ENCODE data around the gene CFAP74. TPM values are rescaled to one million over a fixed set of nuclear protein-coding genes. Genes with fewer than 3 reads are reported as not detected.

The CFAP74 gene
- total and polyA plus RNA-seq, 2 of the 4 experiments (the other 2 are of a cell fraction) = not detected

DNA sequence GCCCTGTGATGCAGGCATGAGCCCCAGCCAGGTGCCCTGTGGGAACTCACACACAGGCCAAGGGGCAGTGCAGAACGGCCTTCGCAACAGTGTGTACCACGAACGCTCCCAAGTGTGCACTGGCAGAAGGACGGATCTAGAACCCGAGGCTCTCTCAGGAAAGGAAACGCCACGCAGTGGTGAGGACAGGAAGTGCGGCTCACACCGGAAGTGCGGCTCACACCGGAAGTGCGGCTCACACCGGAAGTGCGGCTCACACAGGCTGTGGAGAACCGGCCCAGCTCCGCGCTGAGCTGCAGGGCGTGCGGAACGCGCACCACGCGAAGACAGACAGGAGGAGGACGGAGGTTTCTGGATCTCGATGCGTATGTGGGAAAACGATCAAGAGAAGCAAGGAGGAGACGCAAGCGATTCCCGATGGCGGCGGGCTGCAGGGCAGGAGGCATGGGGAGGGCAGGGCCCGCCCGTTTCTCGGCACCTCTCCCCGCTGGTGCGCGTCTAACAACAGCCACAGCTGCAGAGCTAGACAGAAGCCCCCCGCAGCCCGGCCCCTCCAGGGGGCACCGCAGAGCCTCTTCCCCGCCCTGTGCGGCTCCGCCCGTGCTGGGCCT lies 48.6 kb downstream of the CFAP74 start:
- Histone ChIP-seq H3K4me3 (ENCODE audit: insufficient read depth, low read depth, low read length) (no peak overlapping the region), H3K4me2 (ENCODE audit: low read depth, low read length) (no peak overlapping the region), H4K8ac (ENCODE audit: low read depth in 2 of 2, low read length in 2 of 2) (no peak overlapping the region), H2AFZ (replicated peaks; ENCODE audit: low read length, poor library complexity) (no peak overlapping the region), H2BK120ac (ENCODE audit: low read depth, low read length) (no peak overlapping the region), H3K4me1 (ENCODE audit: control insufficient read depth, insufficient read depth, low read length) (peaks cover 2% of the 10 kb centered on the region; the same call in 1 of the 2 replicates), H2AK5ac (ENCODE audit: low read depth, low read length) (no peak overlapping the region), H3K14ac (replicated peaks; ENCODE audit: low read depth, low read length) (no peak overlapping the region), H3K9me1 (ENCODE audit: insufficient read depth, low read length) (no peaks in the 10 kb centered on the region), H4K5ac (ENCODE audit: low read depth, low read length) (no peak overlapping the region), H2BK20ac (ENCODE audit: low read depth, low read length) (no peak overlapping the region), H3K18ac (ENCODE audit: low read depth, low read length) (no peak overlapping the region), H3K9ac (ENCODE audit: low read depth, low read length) (no peak overlapping the region), H2BK5ac (ENCODE audit: low read depth, low read length, poor library complexity, severe bottlenecking) (no peak overlapping the region), H2BK15ac (ENCODE audit: low read depth, low read length) (no peak overlapping the region), H3K79me1 (ENCODE audit: low read depth in 1 of 2, low read length in 2 of 2) (no peaks in the 10 kb centered on the region), H3K4ac (ENCODE audit: low read depth, low read length) (no peak overlapping the region), H4K20me1 (ENCODE audit: insufficient read depth, low read length) (no peaks in the 10 kb centered on the region), H3K9me3 (ENCODE audit: control insufficient read depth, insufficient read depth, low read length) (no peaks in the 10 kb centered on the region), H3K27ac (ENCODE audit: insufficient read depth, low read length) (no peak overlapping the region), H4K91ac (ENCODE audit: insufficient read depth, low read depth, low read length) (no peak overlapping the region), H3K36me3 (ENCODE audit: control insufficient read depth, insufficient read depth, low read length) (no peaks in the 10 kb centered on the region), H3K56ac (ENCODE audit: extremely low read depth, insufficient read depth, low read length) (no peak overlapping the region), H2AK9ac (replicated peaks; ENCODE audit: low read depth, low read length, poor library complexity) (no peak overlapping the region), H3K23ac (ENCODE audit: low read depth, low read length) (no peak overlapping the region), H3K27me3 (ENCODE audit: control insufficient read depth, insufficient read depth, low read length) (peaks cover 29% of the 10 kb centered on the region)
- BruUV-seq (replicated peaks) = no TSS peak
- TF ChIP-seq, protein P1, sequence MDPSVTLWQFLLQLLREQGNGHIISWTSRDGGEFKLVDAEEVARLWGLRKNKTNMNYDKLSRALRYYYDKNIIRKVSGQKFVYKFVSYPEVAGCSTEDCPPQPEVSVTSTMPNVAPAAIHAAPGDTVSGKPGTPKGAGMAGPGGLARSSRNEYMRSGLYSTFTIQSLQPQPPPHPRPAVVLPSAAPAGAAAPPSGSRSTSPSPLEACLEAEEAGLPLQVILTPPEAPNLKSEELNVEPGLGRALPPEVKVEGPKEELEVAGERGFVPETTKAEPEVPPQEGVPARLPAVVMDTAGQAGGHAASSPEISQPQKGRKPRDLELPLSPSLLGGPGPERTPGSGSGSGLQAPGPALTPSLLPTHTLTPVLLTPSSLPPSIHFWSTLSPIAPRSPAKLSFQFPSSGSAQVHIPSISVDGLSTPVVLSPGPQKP (IDR thresholded peaks at IDR 0.05; ENCODE audit: borderline replicate concordance, low read depth, low read length) = no peak
- TF ChIP-seq NFE2L2 (IDR thresholded peaks at IDR 0.05; ENCODE audit: low read depth, low read length) (no peak), RFX5 (IDR thresholded peaks at IDR 0.05; ENCODE audit: low read depth, low read length) (no peak), MAFK (IDR thresholded peaks at IDR 0.05; ENCODE audit: low read depth, low read length) (no peak), MXI1 (IDR thresholded peaks at IDR 0.05; ENCODE audit: borderline replicate concordance, low read depth, low read length) (no peak), CHD1 (IDR thresholded peaks at IDR 0.05; ENCODE audit: low read depth, low read length) (no peak), CEBPB (IDR thresholded peaks at IDR 0.05; ENCODE audit: low read depth, low read length) (no peak), RCOR1 (IDR thresholded peaks at IDR 0.05; ENCODE audit: insufficient replicate concordance, low read length) (no peak), FOS (IDR thresholded peaks at IDR 0.05; ENCODE audit: low read depth, low read length) (no peak), BHLHE40 (IDR thresholded peaks at IDR 0.05; ENCODE audit: low read depth, low read length) (no peak)
- TF ChIP-seq, protein P2, sequence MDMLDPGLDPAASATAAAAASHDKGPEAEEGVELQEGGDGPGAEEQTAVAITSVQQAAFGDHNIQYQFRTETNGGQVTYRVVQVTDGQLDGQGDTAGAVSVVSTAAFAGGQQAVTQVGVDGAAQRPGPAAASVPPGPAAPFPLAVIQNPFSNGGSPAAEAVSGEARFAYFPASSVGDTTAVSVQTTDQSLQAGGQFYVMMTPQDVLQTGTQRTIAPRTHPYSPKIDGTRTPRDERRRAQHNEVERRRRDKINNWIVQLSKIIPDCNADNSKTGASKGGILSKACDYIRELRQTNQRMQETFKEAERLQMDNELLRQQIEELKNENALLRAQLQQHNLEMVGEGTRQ (IDR thresholded peaks at IDR 0.05; ENCODE audit: low read depth, low read length) = no peak
- intact Hi-C loops (cut with micrococcal nuclease) = no loop called here
- DNase-seq (no peak), ATAC-seq (ENCODE audit: low read depth) (no peak)
- 90% methylated on average over 14 of the region's 46 CpGs; no CpG with 5 or more reads in 1 of the 2 experiments for WGBS, 2 experiments (ENCODE audit: extremely low coverage in 2 of 2, insufficient read length in 1 of 2)
- dilution Hi-C loops (cut with HindIII; ENCODE audit: low sequenced_read_pairs, unreplicated experiment) = no loop called here
- in situ Hi-C loops (cut with MboI; ENCODE audit: low sequenced_read_pairs) = loop anchor here (10.0 to 25.0 kb wide), 2 partner anchors 90 to 407 kb away; no protein-coding TSS in a partner anchor
- POLR2A ChIA-PET (ENCODE audit: unreplicated experiment) = no interaction called here
- CTCF ChIA-PET = interaction anchor here (1.7 kb wide), 1 partner anchor 90 kb away, joined by 6 read pairs; no protein-coding TSS in a partner anchor
